Naive thymus-derived CD4-positive, alpha-beta T cell (primary cell): ENCODE results near the gene UPF2. TPM values are rescaled to one million over a fixed set of nuclear protein-coding genes. Genes with fewer than 3 reads are reported as not detected.

Experiments
- ATAC-seq: fragments of 150-1000 bp; cut with Tn5 transposase; 2 replicates; pipeline ENCODE4 v1.10.0; 2021; ENCODE audit warnings: mild to moderate bottlenecking, moderate library complexity
- CTCF ChIA-PET: fragments of 350-600 bp; sonication (Branson Sonifier 250); formaldehyde crosslinking; loops from one replicate; lab custom pipeline; 2021; ENCODE audit warnings: antibody characterized with exemption; lab: Charles Lee
- POLR2A ChIA-PET: fragments of 350-600 bp; sonication (Branson Sonifier 250); formaldehyde crosslinking; loops from one replicate; lab custom pipeline; 2021; ENCODE audit warnings: antibody characterized with exemption, inconsistent platforms; lab: Charles Lee
- DNase-seq, 9 donors: peaks; one replicate each; pipeline versions ENCODE4 v3.0.0 to v3.0.0-alpha.2; 2020 to 2022; ENCODE audit warnings: mixed read lengths in 1 of 9
- H3K27ac ChIP-seq: one replicate; pipeline ENCODE4 v1.7.0; 2013; ENCODE audit warnings: mild to moderate bottlenecking, low read depth, low read length, moderate library complexity
- H3K27me3 ChIP-seq, 2 donors: one replicate each; pipeline ENCODE4 v1.7.0; 2013; ENCODE audit warnings: low read length in 2 of 2, mild to moderate bottlenecking in 2 of 2, moderate library complexity in 2 of 2; ENCODE audit not compliant: control insufficient read depth in 2 of 2, insufficient read depth in 2 of 2
- H3K36me3 ChIP-seq, 3 experiments: 1 replicate in 2 of 3; 2 replicates in 1 of 3; pipeline ENCODE4 v1.7.0; 2013; ENCODE audit warnings: low read length in 3 of 3, mild to moderate bottlenecking in 3 of 3, moderate library complexity in 1 of 3; ENCODE audit not compliant: insufficient read depth in 3 of 3, control insufficient read depth in 2 of 3
- H3K4me1 ChIP-seq, 2 donors: one replicate each; pipeline ENCODE4 v1.7.0; 2013; ENCODE audit warnings: low read length in 2 of 2, mild to moderate bottlenecking in 2 of 2, moderate library complexity in 1 of 2; ENCODE audit not compliant: control insufficient read depth in 2 of 2, insufficient read depth in 2 of 2
- H3K4me3 ChIP-seq: 2 replicates; pipeline ENCODE4 v1.7.0; 2013; ENCODE audit warnings: mild to moderate bottlenecking, low read length
- H3K9me3 ChIP-seq, 3 experiments: 1 replicate in 2 of 3; 2 replicates in 1 of 3; pipeline ENCODE4 v1.7.0; 2013; ENCODE audit warnings: low read length in 3 of 3; ENCODE audit not compliant: control insufficient read depth in 2 of 3
- H3K27ac Mint-ChIP-seq, 9 donors: one replicate each; pipeline ENCODE4 v1.8.0; 2020 to 2022; ENCODE audit warnings: mixed read lengths in 9 of 9, mild to moderate bottlenecking in 8 of 9, moderate library complexity in 5 of 9, inconsistent platforms in 2 of 9
- H3K27me3 Mint-ChIP-seq, 5 donors: one replicate each; pipeline ENCODE4 v1.8.0; 2021 to 2022; ENCODE audit warnings: mixed read lengths in 5 of 5, mild to moderate bottlenecking in 1 of 5
- H3K36me3 Mint-ChIP-seq, 5 donors: one replicate each; pipeline ENCODE4 v1.8.0; 2020 to 2022; ENCODE audit warnings: mixed read lengths in 5 of 5, mild to moderate bottlenecking in 3 of 5, inconsistent platforms in 1 of 5
- H3K4me1 Mint-ChIP-seq, 7 donors: one replicate each; pipeline ENCODE4 v1.8.0; 2020 to 2022; ENCODE audit warnings: mixed read lengths in 7 of 7, mild to moderate bottlenecking in 3 of 7, inconsistent platforms in 1 of 7
- H3K4me3 Mint-ChIP-seq, 10 donors: one replicate each; pipeline ENCODE4 v1.8.0; 2020 to 2022; ENCODE audit warnings: mild to moderate bottlenecking in 10 of 10, mixed read lengths in 10 of 10, moderate library complexity in 6 of 10, inconsistent platforms in 2 of 10
- H3K9me3 Mint-ChIP-seq, 11 donors: one replicate each; pipeline ENCODE4 v1.8.0; 2020 to 2022; ENCODE audit warnings: mixed read lengths in 11 of 11, mild to moderate bottlenecking in 4 of 11, inconsistent platforms in 1 of 11, moderate library complexity in 1 of 11
- intact Hi-C, 2 donors: fragments of 100-400 bp; cut with micrococcal nuclease; formaldehyde crosslinking; loops; one replicate each; pipeline ENCODE4 v1.15.1; 2023
- polyA plus RNA-seq, 2 donors: library from polyadenylated mRNA; unstranded; fragments of 300-500 nt; fragmentation: Illumina TruSeq; gene quantifications; one replicate each; pipeline ENCODE4 v1.2.3, GENCODE V29; 2021
- total RNA-seq, 6 experiments: library from RNA in 5 of 6; stranded (reverse) in 5 of 6; gene quantifications; 1 replicate in 5 of 6; 2 replicates in 1 of 6; pipeline ENCODE4 v1.2.3 and lab custom pipeline; 2021 to 2026

Gene UPF2
- total and polyA plus RNA-seq, 7 experiments from 2014 or later = 9.0 to 40.5 (median 29.5) TPM

GRCh38 chr10:11882646-11883375, 159.8 kb downstream of the UPF2 start:
- Mint-ChIP-seq H3K36me3 (no peaks in the 10 kb centered on the region), H3K4me3 (no peak overlapping the region), H3K9me3 (no peaks in the 10 kb centered on the region), H3K27me3 (peaks cover 0 to 3% (median 0%) of the 10 kb centered on the region in 5 donors), H3K27ac (no peak overlapping the region), H3K4me1 (peaks cover 0 to 6% (median 2%) of the 10 kb centered on the region in 7 donors)
- DNase-seq = no peak
- H3K4me1 ChIP-seq = peaks cover 0 to 8% of the 10 kb centered on the region in 2 donors
- CTCF ChIA-PET = no interaction called here
- H3K4me3 ChIP-seq = no peak overlapping the region
- POLR2A ChIA-PET = no interaction called here
- H3K27ac ChIP-seq = no peak overlapping the region
- H3K27me3 ChIP-seq = no peaks in the 10 kb centered on the region
- ATAC-seq = no peak
- intact Hi-C loops = no loop called here
- no peaks in the 10 kb centered on the region for H3K9me3 ChIP-seq
- no peaks in the 10 kb centered on the region for H3K36me3 ChIP-seq

- Histone ChIP-seq H3K27me3 (no peaks in the 10 kb centered on the region), H3K4me1 (peaks cover 0 to 8% of the 10 kb centered on the region in 2 donors), H3K36me3 (no peaks in the 10 kb centered on the region), H3K9me3 (no peaks in the 10 kb centered on the region), H3K4me3 (no peak overlapping the region), H3K27ac (no peak overlapping the region)
- DNase-seq (no peak), ATAC-seq (no peak)
- intact Hi-C loops = no loop called here
- ChIA-PET POLR2A (no interaction called here), CTCF (no interaction called here)
- H3K27me3 Mint-ChIP-seq = peaks cover 0 to 3% (median 0%) of the 10 kb centered on the region in 5 donors
- H3K27ac Mint-ChIP-seq = peak overlapping the region in 1 of 9 donors; percentile 65
- H3K9me3 Mint-ChIP-seq = peaks cover 0 to 2% (median 0%) of the 10 kb centered on the region in 11 donors
- H3K4me3 Mint-ChIP-seq = no peak overlapping the region
- no peaks in the 10 kb centered on the region for H3K36me3 Mint-ChIP-seq
- peaks cover 0 to 6% (median 2%) of the 10 kb centered on the region in 7 donors for H3K4me1 Mint-ChIP-seq
These were observed 160.9 kb downstream of the UPF2 start for GRCh38 chr10:11881477-11882417.

- H3K36me3 ChIP-seq = no peaks in the 10 kb centered on the region
- no peaks in the 10 kb centered on the region for H3K27me3 ChIP-seq
- H3K4me1 ChIP-seq = peaks cover 0 to 8% of the 10 kb centered on the region in 2 donors
- Mint-ChIP-seq H3K4me1 (peaks cover 0 to 8% (median 2%) of the 10 kb centered on the region in 7 donors), H3K27ac (no peak overlapping the region), H3K4me3 (no peak overlapping the region), H3K9me3 (peaks cover 0 to 2% (median 0%) of the 10 kb centered on the region in 11 donors), H3K36me3 (no peaks in the 10 kb centered on the region), H3K27me3 (peaks cover 0 to 3% (median 0%) of the 10 kb centered on the region in 5 donors)
- intact Hi-C loops = no loop called here
- no peak overlapping the region for H3K27ac ChIP-seq
- CTCF ChIA-PET = no interaction called here
- no peak overlapping the region for H3K4me3 ChIP-seq
- no peak for DNase-seq
- ATAC-seq = no peak
- POLR2A ChIA-PET = no interaction called here
- no peaks in the 10 kb centered on the region for H3K9me3 ChIP-seq
These were observed 161.6 kb downstream of the UPF2 start for GRCh38 chr10:11881030-11881476.

GRCh38 chr10:11880151-11881029, 162.2 kb downstream of the UPF2 start:
- ChIA-PET POLR2A (no interaction called here), CTCF (no interaction called here)
- Mint-ChIP-seq H3K27ac (no peak overlapping the region), H3K4me3 (no peak overlapping the region), H3K9me3 (peaks cover 0 to 2% (median 0%) of the 10 kb centered on the region in 11 donors), H3K36me3 (no peaks in the 10 kb centered on the region), H3K4me1 (peaks cover 0 to 11% (median 3%) of the 10 kb centered on the region in 7 donors), H3K27me3 (peaks cover 0 to 3% (median 0%) of the 10 kb centered on the region in 5 donors)
- no peaks in the 10 kb centered on the region for H3K36me3 ChIP-seq
- intact Hi-C loops = no loop called here
- H3K27ac ChIP-seq = no peak overlapping the region
- DNase-seq (no peak), ATAC-seq (peak; percentile 12)
- no peak overlapping the region for H3K4me3 ChIP-seq
- no peaks in the 10 kb centered on the region for H3K9me3 ChIP-seq
- peaks cover 0 to 8% of the 10 kb centered on the region in 2 donors for H3K4me1 ChIP-seq
- no peaks in the 10 kb centered on the region for H3K27me3 ChIP-seq

GRCh38 chr10:11879387-11880094, 163.1 kb downstream of the UPF2 start:
- Histone ChIP-seq H3K4me1 (peaks cover 5 to 8% of the 10 kb centered on the region in 2 donors), H3K36me3 (no peaks in the 10 kb centered on the region), H3K9me3 (no peaks in the 10 kb centered on the region), H3K4me3 (no peak overlapping the region), H3K27me3 (no peaks in the 10 kb centered on the region), H3K27ac (no peak overlapping the region)
- peaks cover 0 to 19% (median 11%) of the 10 kb centered on the region in 7 donors for H3K4me1 Mint-ChIP-seq
- peaks cover 0 to 2% (median 0%) of the 10 kb centered on the region in 11 donors for H3K9me3 Mint-ChIP-seq
- ATAC-seq (no peak), DNase-seq (no peak)
- peaks cover 0 to 3% (median 0%) of the 10 kb centered on the region in 5 donors for H3K27me3 Mint-ChIP-seq
- ChIA-PET CTCF (no interaction called here), POLR2A (no interaction called here)
- H3K27ac Mint-ChIP-seq = no peak overlapping the region
- no peak overlapping the region for H3K4me3 Mint-ChIP-seq
- intact Hi-C loops = no loop called here
- no peaks in the 10 kb centered on the region for H3K36me3 Mint-ChIP-seq
